GM12878 (cell line): ENCODE results near the gene PCED1A. TPM values are rescaled to one million over a fixed set of nuclear protein-coding genes. Genes with fewer than 3 reads are reported as not detected.

ENCODE experiments used
- ATAC-seq: fragments of 200-7000 bp; cut with Tn5 transposase; 3 replicates; pipeline ENCODE4 v1.9.1; 2020; ENCODE audit warnings: mild to moderate bottlenecking, moderate library complexity
- BruUV-seq: library from RNA; stranded (reverse); fragments of 400-500 nt; replicated peaks from 2 replicates; lab custom pipeline; 2021; lab: Mats Ljungman, UMichigan
- CTCF ChIA-PET: fragments of 300-600 bp; sonication (Branson Sonifier 250); formaldehyde crosslinking; extraction: SDS; loops from one replicate; lab custom pipeline; 2021; ENCODE audit warnings: inconsistent platforms; lab: Yijun Ruan, JAX
- POLR2A ChIA-PET: fragments of 350-600 bp; formaldehyde crosslinking; extraction: SDS; loops from one replicate; lab custom pipeline; 2021; ENCODE audit warnings: inconsistent platforms; lab: Charles Lee
- RAD21 ChIA-PET: fragments of 300-600 bp; sonication (Branson Sonifier 250); formaldehyde crosslinking; loops from one replicate; lab custom pipeline; 2023; ENCODE audit warnings: antibody characterized with exemption; ENCODE audit not compliant: unreplicated experiment; lab: Charles Lee
- SMC1A ChIA-PET: fragments of 300-600 bp; sonication (Branson Sonifier 250); formaldehyde crosslinking; loops from one replicate; lab custom pipeline; 2023; ENCODE audit not compliant: unreplicated experiment, uncharacterized antibody; lab: Charles Lee
- DNase-seq: peaks from one replicate; pipeline ENCODE4 v3.0.0-alpha.2; 2011; ENCODE audit warnings: low read depth, low spot score
- FAIRE-seq: peaks from 3 replicates; lab custom pipeline; 2011; peaks lifted over from hg19 to GRCh38; lab: Jason Lieb, UNC
- H2AFZ ChIP-seq: 2 replicates; pipeline ENCODE4 v1.6.0; 2011; ENCODE audit warnings: low read depth, low read length, control low read depth; ENCODE audit not compliant: control insufficient read depth
- H3K27ac ChIP-seq: 2 replicates; pipeline ENCODE4 v1.5.1; 2011; ENCODE audit warnings: control low read depth; ENCODE audit not compliant: control insufficient read depth, insufficient read depth
- H3K27me3 ChIP-seq, 2 experiments: replicated peaks in 1 of 2; 2 replicates each; pipeline versions ENCODE4 v1.6.0 to v1.6.1; 2011; ENCODE audit warnings: low read length in 1 of 2; ENCODE audit not compliant: control insufficient read depth in 2 of 2, insufficient read depth in 2 of 2
- H3K36me3 ChIP-seq, 2 experiments: 2 replicates each; pipeline ENCODE4 v1.5.1; 2011; ENCODE audit warnings: low read length in 1 of 2; ENCODE audit not compliant: control insufficient read depth in 2 of 2, insufficient read depth in 2 of 2
- H3K4me1 ChIP-seq: 2 replicates; pipeline ENCODE4 v1.6.1; 2011; ENCODE audit warnings: mild to moderate bottlenecking, low read length, moderate library complexity, mixed read lengths; ENCODE audit not compliant: control insufficient read depth, insufficient read depth
- H3K4me2 ChIP-seq: 2 replicates; pipeline ENCODE4 v1.6.0; 2011; ENCODE audit warnings: control low read depth; ENCODE audit not compliant: control insufficient read depth, insufficient read depth
- H3K4me3 ChIP-seq: fragments of 200-600 bp; sonication (generic); 2 replicates; pipeline ENCODE4 v1.5.1; 2016
- H3K79me2 ChIP-seq: 2 replicates; pipeline ENCODE4 v1.6.0; 2011; ENCODE audit warnings: low read length; ENCODE audit not compliant: control insufficient read depth, insufficient read depth
- H3K9ac ChIP-seq: 2 replicates; pipeline ENCODE4 v1.8.0; 2011; ENCODE audit warnings: low read length, control low read depth, mixed read lengths; ENCODE audit not compliant: control insufficient read depth, insufficient read depth
- H3K9me3 ChIP-seq: replicated peaks from 3 replicates; pipeline ENCODE4 v1.5.1; 2011; ENCODE audit warnings: mild to moderate bottlenecking, low read length; ENCODE audit not compliant: control insufficient read depth, insufficient read depth
- H4K20me1 ChIP-seq: 2 replicates; pipeline ENCODE4 v1.6.0; 2011; ENCODE audit not compliant: control insufficient read depth, insufficient read depth
- BHLHE40 ChIP-seq, 2 experiments: fragments of 450-650 bp in 1 of 2; IDR thresholded peaks; 2 replicates each; pipeline ENCODE4 v1.6.1; 2011 to 2017; ENCODE audit warnings: low read depth in 2 of 2, borderline replicate concordance in 1 of 2, improper control_type of control experiment in 1 of 2, low read length in 1 of 2, mild to moderate bottlenecking in 1 of 2
- FOS ChIP-seq: IDR thresholded peaks from 3 replicates; pipeline ENCODE4 v1.6.1; 2011; ENCODE audit warnings: borderline replicate concordance; ENCODE audit not compliant: insufficient read length; ENCODE audit errors: extremely low read depth
- HDAC2 ChIP-seq: fragments of 200-600 bp; sonication (generic); IDR thresholded peaks from 2 replicates; pipeline ENCODE4 v1.6.1; 2017
- KLF5 ChIP-seq: fragments of 450-650 bp; IDR thresholded peaks from 2 replicates; pipeline ENCODE4 v1.6.1; 2014; ENCODE audit warnings: mild to moderate bottlenecking; ENCODE audit not compliant: partially characterized antibody
- MXI1 ChIP-seq: fragments of 150-350 bp; IDR thresholded peaks from 2 replicates; pipeline ENCODE4 v1.6.1; 2011; ENCODE audit warnings: low read depth, mild to moderate bottlenecking, inconsistent platforms, low read length, improper control_type of control experiment
- NR2C2 ChIP-seq: IDR thresholded peaks from 2 replicates; pipeline ENCODE4 v1.6.1; 2011; ENCODE audit warnings: borderline replicate concordance, low read depth; ENCODE audit not compliant: control insufficient read depth, insufficient read length
- PAX5 ChIP-seq: IDR thresholded peaks from 2 replicates; pipeline ENCODE4 v1.6.1; 2011; ENCODE audit warnings: low read depth, low read length, borderline replicate concordance
- SREBF2 ChIP-seq: IDR thresholded peaks from 2 replicates; pipeline ENCODE4 v1.6.1; 2012; ENCODE audit warnings: mild to moderate bottlenecking, low read length
- TARDBP ChIP-seq: IDR thresholded peaks from 2 replicates; pipeline ENCODE4 v1.6.1; 2016; ENCODE audit warnings: borderline replicate concordance
- ZNF207 ChIP-seq: fragments of 450-650 bp; IDR thresholded peaks from 2 replicates; pipeline ENCODE4 v1.6.1; 2014; ENCODE audit warnings: antibody characterized with exemption, mild to moderate bottlenecking, borderline replicate concordance
- ZNF622 ChIP-seq: fragments of 450-650 bp; IDR thresholded peaks from 2 replicates; pipeline ENCODE4 v1.6.1; 2017; ENCODE audit warnings: mild to moderate bottlenecking, inconsistent platforms
- WGBS: methylation state at CpG from one replicate; pipeline ENCODE4 v1.1.6; 2016; ENCODE audit warnings: low lambda C conversion rate; ENCODE audit not compliant: insufficient replicate concordance, insufficient coverage; ENCODE audit errors: missing lambda C conversion rate; 5-methylcytosine and 5-hydroxymethylcytosine counted together
- in situ Hi-C: fragments of 300-500 bp; cut with MboI; formaldehyde crosslinking; loops from 9 replicates; pipeline ENCODE4 v1.14.3; 2018; ENCODE audit warnings: mixed read lengths
- intact Hi-C: fragments of 100-400 bp; cut with micrococcal nuclease; formaldehyde crosslinking; loops from one replicate; pipeline ENCODE4 v1.14.2; 2022; ENCODE audit not compliant: unreplicated experiment
- polyA plus RNA-seq, 11 experiments: library from polyadenylated mRNA; depleted of rRNA in 4 of 11; unstranded in 6 of 11; stranded (reverse) in 5 of 11; fragments of >200 nt; fragmentation: Nextera tagmentation in 4 of 11; fragmentation: Illumina TruSeq in 1 of 11; extraction: Ambion mirVana in 4 of 11; extraction: Trizol in 1 of 11; gene quantifications; 1 replicate in 1 of 11; 2 replicates in 10 of 11; pipeline versions ENCODE4 v1.2.1 to v1.2.3, GENCODE V29; 2011 to 2016; ENCODE audit warnings: inconsistent platforms in 2 of 11, missing spikeins in 2 of 11, low read depth in 1 of 11
- total RNA-seq, 4 experiments: library from RNA; depleted of rRNA in 3 of 4; stranded (reverse); fragments of >200 nt in 3 of 4; fragmentation: Illumina TruSeq in 1 of 4; extraction: Trizol in 1 of 4; gene quantifications; 2 replicates each; pipeline versions ENCODE4 v1.2.1 to v1.2.3, GENCODE V29; 2013 to 2021
- TF ChIP-seq, protein P1 (sequence below): IDR thresholded peaks from 2 replicates; pipeline ENCODE4 v1.6.1; 2011; ENCODE audit warnings: low read depth, mild to moderate bottlenecking, low read length, moderate library complexity, borderline replicate concordance; ENCODE audit errors: extremely low read depth
- TF ChIP-seq, protein P2 (sequence below): fragments of 450-650 bp; IDR thresholded peaks from 2 replicates; pipeline ENCODE4 v1.6.1; 2017; ENCODE audit warnings: borderline replicate concordance
- TF ChIP-seq, protein P3 (sequence below): IDR thresholded peaks from 2 replicates; pipeline ENCODE4 v1.6.1; 2011; ENCODE audit warnings: borderline replicate concordance, low read depth, mild to moderate bottlenecking, moderate library complexity, mixed read lengths, low read length; ENCODE audit not compliant: insufficient read depth; ENCODE audit errors: extremely low read length

PCED1A gene
- total and polyA plus RNA-seq, 10 of the 15 experiments (the other 5 are each of a cell fraction or from before 2014, with no cell fraction given): 4.5 to 30.9 (median 12.0) TPM

DNA sequence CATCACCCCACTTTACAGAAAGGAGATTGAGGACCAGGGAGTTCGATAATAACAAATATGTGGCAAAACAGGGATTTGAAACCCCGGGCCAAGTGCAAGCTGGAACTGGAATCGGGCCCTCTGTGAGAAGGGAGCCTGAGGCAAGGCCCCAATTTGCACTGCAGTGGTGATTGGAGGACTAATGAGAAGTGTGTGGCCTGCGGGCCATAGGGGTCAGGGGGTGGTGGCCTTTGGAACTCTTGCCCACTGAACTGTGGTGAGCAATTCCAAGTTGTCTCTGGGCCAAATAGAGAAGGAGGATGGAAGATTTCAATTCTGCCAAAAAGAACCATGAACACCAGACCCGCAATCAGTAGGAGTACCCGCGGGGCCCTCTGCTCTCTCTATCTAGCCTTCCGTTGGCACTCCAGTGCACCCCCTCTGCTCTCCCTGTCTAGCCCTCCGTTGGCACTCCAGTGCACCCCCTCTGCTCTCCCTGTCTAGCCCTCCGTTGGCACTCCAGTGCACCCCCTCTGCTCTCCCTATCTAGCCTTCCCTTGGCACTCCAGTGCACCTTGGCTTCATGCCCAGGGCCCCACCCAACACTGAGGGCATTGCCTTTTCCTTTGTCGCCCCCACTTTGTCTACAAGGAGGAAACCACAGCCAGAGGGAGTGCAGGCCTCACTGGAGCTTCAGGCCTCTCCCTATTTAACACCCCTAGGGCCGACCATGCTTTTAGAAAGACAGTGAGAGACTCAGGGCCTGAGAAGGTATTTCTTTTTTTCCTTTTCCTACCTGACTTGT lies 26.8 kb upstream of the PCED1A start (continued):
- TF ChIP-seq, protein P1, sequence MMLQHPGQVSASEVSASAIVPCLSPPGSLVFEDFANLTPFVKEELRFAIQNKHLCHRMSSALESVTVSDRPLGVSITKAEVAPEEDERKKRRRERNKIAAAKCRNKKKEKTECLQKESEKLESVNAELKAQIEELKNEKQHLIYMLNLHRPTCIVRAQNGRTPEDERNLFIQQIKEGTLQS: no peak
- TF ChIP-seq, protein P2, sequence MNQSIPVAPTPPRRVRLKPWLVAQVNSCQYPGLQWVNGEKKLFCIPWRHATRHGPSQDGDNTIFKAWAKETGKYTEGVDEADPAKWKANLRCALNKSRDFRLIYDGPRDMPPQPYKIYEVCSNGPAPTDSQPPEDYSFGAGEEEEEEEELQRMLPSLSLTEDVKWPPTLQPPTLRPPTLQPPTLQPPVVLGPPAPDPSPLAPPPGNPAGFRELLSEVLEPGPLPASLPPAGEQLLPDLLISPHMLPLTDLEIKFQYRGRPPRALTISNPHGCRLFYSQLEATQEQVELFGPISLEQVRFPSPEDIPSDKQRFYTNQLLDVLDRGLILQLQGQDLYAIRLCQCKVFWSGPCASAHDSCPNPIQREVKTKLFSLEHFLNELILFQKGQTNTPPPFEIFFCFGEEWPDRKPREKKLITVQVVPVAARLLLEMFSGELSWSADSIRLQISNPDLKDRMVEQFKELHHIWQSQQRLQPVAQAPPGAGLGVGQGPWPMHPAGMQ: no peak
- TF ChIP-seq MXI1: no peak

DNA sequence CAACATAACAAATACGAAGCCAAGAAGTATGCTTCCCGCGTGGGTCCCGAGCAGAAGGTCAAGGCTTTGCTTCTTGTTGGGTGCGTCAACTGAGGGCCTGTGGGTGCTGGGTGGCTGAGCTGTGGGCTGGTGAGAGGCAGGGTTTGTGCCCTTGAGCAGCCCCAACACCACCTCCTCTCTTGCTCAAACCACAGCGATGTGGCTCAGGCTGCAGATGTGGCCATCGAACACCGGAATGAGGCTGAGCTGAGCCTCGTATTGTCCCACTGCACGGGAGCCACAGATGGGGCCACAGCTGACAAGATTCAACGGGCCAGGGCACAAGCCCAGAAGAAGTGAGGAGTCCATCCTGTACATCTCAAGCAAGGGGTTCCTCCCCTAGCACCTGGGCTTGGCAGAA lies 25.8 kb upstream of the PCED1A start:
- H3K36me3 ChIP-seq: peaks cover 5 to 6% of the 10 kb centered on the region in 2 experiments; a peak in 3 of 4 replicates
- RAD21 ChIA-PET: interaction anchor here (1.2 kb wide), 1 partner anchor 135 kb away, joined by 3 read pairs; no protein-coding TSS in a partner anchor
- no peak for TF ChIP-seq HDAC2
- TF ChIP-seq FOS: no peak
- TF ChIP-seq, protein P3, sequence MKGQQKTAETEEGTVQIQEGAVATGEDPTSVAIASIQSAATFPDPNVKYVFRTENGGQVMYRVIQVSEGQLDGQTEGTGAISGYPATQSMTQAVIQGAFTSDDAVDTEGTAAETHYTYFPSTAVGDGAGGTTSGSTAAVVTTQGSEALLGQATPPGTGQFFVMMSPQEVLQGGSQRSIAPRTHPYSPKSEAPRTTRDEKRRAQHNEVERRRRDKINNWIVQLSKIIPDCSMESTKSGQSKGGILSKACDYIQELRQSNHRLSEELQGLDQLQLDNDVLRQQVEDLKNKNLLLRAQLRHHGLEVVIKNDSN: no peak
- no peak for TF ChIP-seq ZNF207
- no peak for TF ChIP-seq TARDBP
- no peak for TF ChIP-seq PAX5
- TF ChIP-seq KLF5: no peak
- no peak for TF ChIP-seq SREBF2
- no peak for TF ChIP-seq ZNF622
- TF ChIP-seq NR2C2: no peak
- TF ChIP-seq BHLHE40 (IDR thresholded peaks at IDR 0.05; ENCODE audit: borderline replicate concordance in 1 of 2, low read depth in 2 of 2, low read length in 1 of 2): no peak
- TF ChIP-seq, all 136 proteins: peak for 0
- Histone ChIP-seq H3K9me3 (no peaks in the 10 kb centered on the region), H3K4me2 (no peak overlapping the region), H3K4me1 (peaks cover 6% of the 10 kb centered on the region), H2AFZ (no peak overlapping the region), H3K4me3 (no peak overlapping the region), H3K79me2 (no peaks in the 10 kb centered on the region), H4K20me1 (no peaks in the 10 kb centered on the region), H3K27me3 (no peaks in the 10 kb centered on the region), H3K27ac (no peak overlapping the region), H3K9ac (no peak overlapping the region)
- BruUV-seq: no TSS peak
- in situ Hi-C loops (no loop called here), intact Hi-C loops (no loop called here)
- 97% methylated on average over 11 of the region's 11 CpGs for WGBS
- FAIRE-seq: no peak
- POLR2A ChIA-PET: no interaction called here
- DNase-seq: no peak
- ATAC-seq: no peak
- CTCF ChIA-PET: no interaction called here
- SMC1A ChIA-PET: interaction anchor here (1.0 kb wide), 1 partner anchor 35 kb away, joined by 3 read pairs; no protein-coding TSS in a partner anchor
